ENCODE results near the gene NPFFR1.

DNA sequence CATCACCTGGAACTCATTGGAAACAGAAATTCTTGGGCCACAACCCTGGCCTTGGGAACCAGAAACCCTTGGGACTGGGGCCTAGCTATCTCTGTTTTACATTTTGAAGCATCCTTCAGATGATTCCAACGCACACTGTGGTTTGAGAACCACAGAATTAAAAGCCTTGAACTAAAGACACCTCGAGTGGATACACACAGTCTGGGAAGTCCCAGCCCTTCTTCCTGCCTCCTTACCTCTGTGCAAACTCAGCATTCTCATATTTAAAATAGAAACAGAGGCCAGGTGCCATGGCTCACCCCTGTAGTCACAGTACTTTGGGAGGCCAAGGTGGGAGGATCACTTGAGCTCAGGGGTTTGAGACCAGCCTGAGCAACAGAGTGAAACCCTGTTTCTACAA is 12.9 kb downstream of the NPFFR1 start:
- TF ChIP-seq, protein P1, sequence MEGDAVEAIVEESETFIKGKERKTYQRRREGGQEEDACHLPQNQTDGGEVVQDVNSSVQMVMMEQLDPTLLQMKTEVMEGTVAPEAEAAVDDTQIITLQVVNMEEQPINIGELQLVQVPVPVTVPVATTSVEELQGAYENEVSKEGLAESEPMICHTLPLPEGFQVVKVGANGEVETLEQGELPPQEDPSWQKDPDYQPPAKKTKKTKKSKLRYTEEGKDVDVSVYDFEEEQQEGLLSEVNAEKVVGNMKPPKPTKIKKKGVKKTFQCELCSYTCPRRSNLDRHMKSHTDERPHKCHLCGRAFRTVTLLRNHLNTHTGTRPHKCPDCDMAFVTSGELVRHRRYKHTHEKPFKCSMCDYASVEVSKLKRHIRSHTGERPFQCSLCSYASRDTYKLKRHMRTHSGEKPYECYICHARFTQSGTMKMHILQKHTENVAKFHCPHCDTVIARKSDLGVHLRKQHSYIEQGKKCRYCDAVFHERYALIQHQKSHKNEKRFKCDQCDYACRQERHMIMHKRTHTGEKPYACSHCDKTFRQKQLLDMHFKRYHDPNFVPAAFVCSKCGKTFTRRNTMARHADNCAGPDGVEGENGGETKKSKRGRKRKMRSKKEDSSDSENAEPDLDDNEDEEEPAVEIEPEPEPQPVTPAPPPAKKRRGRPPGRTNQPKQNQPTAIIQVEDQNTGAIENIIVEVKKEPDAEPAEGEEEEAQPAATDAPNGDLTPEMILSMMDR (IDR thresholded peaks at IDR 0.05; ENCODE audit: insufficient read depth, low read length): no peak
- no peak for TF ChIP-seq POLR2AphosphoS5 (IDR thresholded peaks at IDR 0.05; ENCODE audit: low read depth)
- no peak for TF ChIP-seq GABPA (IDR thresholded peaks at IDR 0.05; ENCODE audit: low read depth)
